Mesothelial cell of epicardium (in vitro differentiated cells): Measurements from ENCODE around the gene GRPEL1. TPM values are rescaled to one million over a fixed set of nuclear protein-coding genes. Genes with fewer than 3 reads are reported as not detected.

ENCODE experiments used
- DNase-seq, 2 experiments: peaks; one replicate each; pipeline ENCODE4 v3.0.0; 2021; ENCODE audit warnings: low spot score in 2 of 2; ENCODE audit not compliant: unreplicated experiment in 2 of 2
- H3K27ac Mint-ChIP-seq: 2 replicates; pipeline ENCODE4 v1.8.0; 2021; ENCODE audit warnings: mixed read lengths
- H3K27me3 Mint-ChIP-seq: 2 replicates; pipeline ENCODE4 v1.8.0; 2021; ENCODE audit warnings: low read depth, mixed read lengths
- H3K36me3 Mint-ChIP-seq: 2 replicates; pipeline ENCODE4 v1.8.0; 2021; ENCODE audit warnings: mixed read lengths
- H3K4me1 Mint-ChIP-seq: 2 replicates; pipeline ENCODE4 v1.8.0; 2021; ENCODE audit warnings: mixed read lengths
- H3K4me3 Mint-ChIP-seq: 2 replicates; pipeline ENCODE4 v1.8.0; 2021; ENCODE audit warnings: mild to moderate bottlenecking, moderate library complexity, mixed read lengths
- H3K9me3 Mint-ChIP-seq: 2 replicates; pipeline ENCODE4 v1.8.0; 2021; ENCODE audit warnings: mixed read lengths
- total RNA-seq: library from RNA; stranded (reverse); gene quantifications from 3 replicates; pipeline ENCODE4 v1.2.1, GENCODE V29; 2021
- TF ChIP-seq, protein P1 (sequence below): fragments of 200-600 bp; sonication (generic); IDR thresholded peaks from one replicate; pipeline ENCODE4 v1.5.0; 2021; ENCODE audit warnings: antibody characterized with exemption; ENCODE audit not compliant: unreplicated experiment

Gene GRPEL1
- total RNA-seq, 1 donor from 2014 or later = 17.3 TPM

DNA sequence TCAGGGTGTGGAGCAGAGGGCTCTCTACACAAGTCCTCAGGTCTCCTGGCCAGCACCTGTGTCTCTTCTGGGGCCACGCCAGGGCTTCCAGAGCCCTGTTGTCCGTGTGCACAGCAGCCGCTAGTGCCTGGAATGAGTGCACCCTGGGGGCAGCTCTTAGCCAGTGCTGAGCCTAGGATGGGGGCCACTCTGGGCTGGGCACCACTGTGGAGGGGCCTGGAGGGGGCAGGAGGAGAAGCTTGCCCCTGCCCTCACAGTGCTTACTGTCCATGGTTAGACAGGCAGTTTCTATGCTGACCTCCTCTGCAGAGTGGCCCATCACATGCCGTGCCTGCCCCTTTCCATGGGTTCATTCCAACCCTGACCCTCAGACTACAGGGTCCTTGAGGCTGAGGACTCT lies 42.7 kb upstream of the GRPEL1 start:
- DNase-seq = no peak
- Mint-ChIP-seq H3K36me3 (no peaks in the 10 kb centered on the region), H3K27me3 (peaks cover 12% of the 10 kb centered on the region), H3K4me1 (peaks cover 2% of the 10 kb centered on the region), H3K4me3 (no peak overlapping the region), H3K9me3 (peaks cover 7% of the 10 kb centered on the region), H3K27ac (no peak overlapping the region)
- TF ChIP-seq, protein P1, sequence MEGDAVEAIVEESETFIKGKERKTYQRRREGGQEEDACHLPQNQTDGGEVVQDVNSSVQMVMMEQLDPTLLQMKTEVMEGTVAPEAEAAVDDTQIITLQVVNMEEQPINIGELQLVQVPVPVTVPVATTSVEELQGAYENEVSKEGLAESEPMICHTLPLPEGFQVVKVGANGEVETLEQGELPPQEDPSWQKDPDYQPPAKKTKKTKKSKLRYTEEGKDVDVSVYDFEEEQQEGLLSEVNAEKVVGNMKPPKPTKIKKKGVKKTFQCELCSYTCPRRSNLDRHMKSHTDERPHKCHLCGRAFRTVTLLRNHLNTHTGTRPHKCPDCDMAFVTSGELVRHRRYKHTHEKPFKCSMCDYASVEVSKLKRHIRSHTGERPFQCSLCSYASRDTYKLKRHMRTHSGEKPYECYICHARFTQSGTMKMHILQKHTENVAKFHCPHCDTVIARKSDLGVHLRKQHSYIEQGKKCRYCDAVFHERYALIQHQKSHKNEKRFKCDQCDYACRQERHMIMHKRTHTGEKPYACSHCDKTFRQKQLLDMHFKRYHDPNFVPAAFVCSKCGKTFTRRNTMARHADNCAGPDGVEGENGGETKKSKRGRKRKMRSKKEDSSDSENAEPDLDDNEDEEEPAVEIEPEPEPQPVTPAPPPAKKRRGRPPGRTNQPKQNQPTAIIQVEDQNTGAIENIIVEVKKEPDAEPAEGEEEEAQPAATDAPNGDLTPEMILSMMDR = no peak

DNA sequence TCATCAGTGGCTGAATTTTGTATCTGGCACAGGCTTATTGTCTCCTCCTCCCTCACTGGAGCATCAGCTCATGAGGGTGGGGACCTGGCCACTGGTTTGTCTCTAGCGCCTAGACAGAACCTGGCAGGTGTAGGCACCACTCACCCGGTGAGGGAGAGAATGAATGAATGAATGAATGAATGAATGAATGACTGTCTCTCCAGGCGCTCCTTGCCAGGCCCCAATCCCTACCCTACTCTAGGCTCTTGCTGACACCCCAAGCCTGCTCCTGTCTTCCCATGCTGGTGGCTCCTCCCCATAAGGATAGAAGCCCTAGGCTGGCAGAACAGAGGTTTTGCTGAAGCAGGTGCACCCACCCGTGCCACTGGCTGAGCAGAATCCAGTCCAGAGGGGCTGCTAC lies 41.3 kb upstream of the GRPEL1 start:
- H3K27ac Mint-ChIP-seq = no peak overlapping the region
- peaks cover 12% of the 10 kb centered on the region for H3K27me3 Mint-ChIP-seq
- H3K9me3 Mint-ChIP-seq = peaks cover 7% of the 10 kb centered on the region
- peaks cover 6% of the 10 kb centered on the region for H3K4me1 Mint-ChIP-seq
- DNase-seq = no peak
- H3K36me3 Mint-ChIP-seq = no peaks in the 10 kb centered on the region
- TF ChIP-seq, protein P1 = no peak
- H3K4me3 Mint-ChIP-seq = no peak overlapping the region

DNA sequence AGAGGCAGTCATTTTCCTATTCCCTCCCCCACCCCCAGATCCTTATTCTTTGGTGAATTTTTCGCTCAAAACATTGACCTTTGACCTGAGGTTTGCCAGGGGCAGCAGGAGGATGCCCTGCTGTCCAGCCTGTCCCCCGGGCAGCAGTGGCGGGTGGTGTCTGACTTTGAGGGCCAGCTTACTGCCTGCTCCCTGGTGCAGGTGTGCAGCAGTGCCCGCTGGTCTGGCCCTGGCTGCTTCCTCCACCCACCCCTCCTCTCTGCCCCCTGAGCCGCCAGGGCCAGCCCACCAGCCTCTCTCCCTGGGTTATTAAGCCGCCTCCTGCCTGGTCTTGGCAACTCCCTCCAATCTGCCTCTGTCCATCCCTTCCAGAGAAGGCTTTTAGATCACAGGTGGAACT lies 40.8 kb upstream of the GRPEL1 start:
- H3K4me1 Mint-ChIP-seq = peaks cover 8% of the 10 kb centered on the region
- peaks cover 10% of the 10 kb centered on the region for H3K27me3 Mint-ChIP-seq
- no peak for DNase-seq
- TF ChIP-seq, protein P1 = no peak
- no peaks in the 10 kb centered on the region for H3K36me3 Mint-ChIP-seq
- H3K9me3 Mint-ChIP-seq = peaks cover 7% of the 10 kb centered on the region
- no peak overlapping the region for H3K27ac Mint-ChIP-seq
- H3K4me3 Mint-ChIP-seq = no peak overlapping the region

DNA sequence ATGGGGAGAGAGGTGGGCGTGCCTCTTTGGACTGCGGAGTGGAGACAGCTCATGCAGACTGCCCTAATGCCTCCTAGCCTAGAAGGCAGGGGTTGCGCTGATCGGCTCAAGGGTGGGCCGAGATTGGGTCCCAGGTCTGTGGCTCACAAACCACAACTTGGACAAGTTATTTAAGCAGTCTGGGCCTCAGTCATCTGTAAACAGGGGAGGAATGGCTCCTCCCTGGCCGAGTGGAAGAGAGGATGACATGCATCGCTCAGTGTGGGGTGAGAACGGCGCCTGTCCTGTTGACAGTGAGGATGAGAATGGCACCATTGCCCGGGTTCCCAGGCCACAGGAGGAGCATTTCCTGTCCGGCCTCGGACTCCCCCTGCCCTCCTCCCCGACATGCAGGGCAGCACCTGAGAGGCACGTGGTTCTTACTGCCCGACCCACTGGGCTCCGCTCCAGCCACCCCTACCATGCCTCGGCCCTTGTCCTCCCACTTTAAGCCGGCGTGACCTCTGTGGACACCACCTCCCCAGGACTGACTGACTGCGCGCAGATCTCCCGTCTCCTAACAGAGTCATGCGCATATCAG lies 40.3 kb upstream of the GRPEL1 start:
- H3K27ac Mint-ChIP-seq = no peak overlapping the region
- H3K4me1 Mint-ChIP-seq = peaks cover 11% of the 10 kb centered on the region
- peaks cover 10% of the 10 kb centered on the region for H3K27me3 Mint-ChIP-seq
- H3K36me3 Mint-ChIP-seq = no peaks in the 10 kb centered on the region
- H3K4me3 Mint-ChIP-seq = no peak overlapping the region
- H3K9me3 Mint-ChIP-seq = peaks cover 7% of the 10 kb centered on the region
- DNase-seq = no peak
- TF ChIP-seq, protein P1 = no peak

DNA sequence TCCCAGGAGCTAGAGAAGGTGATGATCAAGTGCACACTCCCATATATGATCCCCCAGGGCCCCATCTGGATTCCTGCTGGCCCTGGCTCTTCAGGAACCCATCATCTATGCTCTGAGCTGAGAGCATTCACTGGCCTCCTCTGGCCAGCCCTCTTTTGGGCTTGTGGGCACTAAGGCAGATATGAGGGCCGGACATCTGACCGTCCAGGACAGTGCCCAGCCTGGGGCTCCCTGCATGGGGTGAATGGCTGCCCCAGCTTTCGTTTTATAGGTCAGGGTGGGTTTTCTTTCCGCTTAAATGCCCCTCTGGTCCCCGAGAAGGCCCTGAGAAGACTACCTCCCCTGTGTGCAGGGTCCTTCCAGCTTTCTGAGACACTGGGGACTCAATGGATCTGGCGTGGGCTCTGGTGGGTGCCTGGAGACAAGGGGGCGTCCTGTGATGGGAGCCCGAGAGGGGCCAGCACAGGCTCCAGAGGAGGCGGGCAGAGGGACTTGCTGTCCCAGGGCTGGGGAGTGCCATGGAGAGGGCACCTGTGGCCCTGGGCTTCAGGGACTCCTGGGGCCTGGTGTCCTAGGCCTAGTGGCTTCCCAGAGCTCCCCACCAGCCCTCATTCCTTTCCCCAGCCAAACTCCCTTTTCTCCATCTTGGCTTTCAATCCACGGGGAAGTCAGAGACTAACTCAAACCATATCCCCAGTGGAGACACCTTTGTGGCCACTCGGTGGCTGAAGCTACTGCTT lies 39.5 kb upstream of the GRPEL1 start:
- H3K4me3 Mint-ChIP-seq = no peak overlapping the region
- H3K27me3 Mint-ChIP-seq = peaks cover 10% of the 10 kb centered on the region
- peaks cover 18% of the 10 kb centered on the region for H3K4me1 Mint-ChIP-seq
- TF ChIP-seq, protein P1 = no peak
- peaks cover 7% of the 10 kb centered on the region for H3K9me3 Mint-ChIP-seq
- H3K36me3 Mint-ChIP-seq = no peaks in the 10 kb centered on the region
- no peak for DNase-seq
- H3K27ac Mint-ChIP-seq = no peak overlapping the region
